ENCODE data around the gene CEACAM20.
"Not testable (repeated sequence)": the region's sequence is repeated elsewhere in the genome, so short reads cannot be mapped to it uniquely, and the experiment has no call there.

CEACAM20 gene

GRCh38 chr19:44468730-44469129, 60.7 kb downstream of the CEACAM20 start:
- not testable (repeated sequence) for DNase-seq

GRCh38 chr19:44462600-44463286, 66.7 kb downstream of the CEACAM20 start:
- not testable (repeated sequence) for DNase-seq

All from CD4-positive, alpha-beta T cell treated with Interleukin-17A for 1 hour (primary cell).